ENCODE data around the gene RPP25L. TPM values are rescaled to one million over a fixed set of nuclear protein-coding genes. Genes with fewer than 3 reads are reported as not detected.

The RPP25L gene
- total RNA-seq, 1 experiment from 2014 or later = 24.5 TPM

GRCh38 chr9:34623374-34624235 lies 11.7 kb upstream of the RPP25L start:
- H3K27ac Mint-ChIP-seq = no peak overlapping the region
- peaks cover 83% of the 10 kb centered on the region for H3K27me3 Mint-ChIP-seq (ENCODE audit: low read depth)
- no peak for ATAC-seq
- peak; percentile 28 for DNase-seq (ENCODE audit: low spot score)
- ChIA-PET POLR2A (no interaction called here), CTCF (interaction anchor here (0.9 to 3.0 kb wide), 6 partner anchors 10 to 61 kb away, joined by 3 to 12 read pairs (median 7); partner anchors contain the start of genes GALT and RPP25L)
- H3K4me3 Mint-ChIP-seq = peak overlapping the region; percentile 29; the same call in 1 of the 2 replicates
- TF ChIP-seq ZNF416 (CRISPR knock-in tag; IDR thresholded peaks at IDR 0.05) = no peak
- TF ChIP-seq NR2C2 (CRISPR knock-in tag; IDR thresholded peaks at IDR 0.05) = no peak
- H3K9me3 Mint-ChIP-seq = peaks cover 4% of the 10 kb centered on the region
- peaks cover 16% of the 10 kb centered on the region for H3K4me1 Mint-ChIP-seq
- H3K36me3 Mint-ChIP-seq = no peaks in the 10 kb centered on the region

- ATAC-seq (peak; percentile 92), DNase-seq (ENCODE audit: low spot score) (peak; percentile 88)
- ChIA-PET CTCF (interaction anchor here (0.7 to 2.2 kb wide), 13 partner anchors 8 to 217 kb away, joined by 3 to 16 read pairs (median 4); partner anchors contain the start of genes ARID3C, GALT, RPP25L and SIGMAR1), POLR2A (interaction anchor here (1.0 to 1.5 kb wide), 2 partner anchors 17 to 162 kb away, joined by 3 to 7 read pairs; partner anchors contain the start of genes DNAI1, FAM219A and SIGMAR1)
- no peak within 1 kb of the TSS for H3K27ac Mint-ChIP-seq
- H3K36me3 Mint-ChIP-seq = no peaks in the 10 kb centered on the region
- H3K27me3 Mint-ChIP-seq (ENCODE audit: low read depth) = peaks cover 55% of the 10 kb centered on the region
- H3K4me1 Mint-ChIP-seq = peaks cover 10% of the 10 kb centered on the region
- H3K9me3 Mint-ChIP-seq = peaks cover 4% of the 10 kb centered on the region
- peak within 1 kb of the TSS; percentile 86 for H3K4me3 Mint-ChIP-seq
- peak; percentile 85 for TF ChIP-seq CREM (CRISPR knock-in tag; IDR thresholded peaks at IDR 0.05)
- TF ChIP-seq, protein P1, sequence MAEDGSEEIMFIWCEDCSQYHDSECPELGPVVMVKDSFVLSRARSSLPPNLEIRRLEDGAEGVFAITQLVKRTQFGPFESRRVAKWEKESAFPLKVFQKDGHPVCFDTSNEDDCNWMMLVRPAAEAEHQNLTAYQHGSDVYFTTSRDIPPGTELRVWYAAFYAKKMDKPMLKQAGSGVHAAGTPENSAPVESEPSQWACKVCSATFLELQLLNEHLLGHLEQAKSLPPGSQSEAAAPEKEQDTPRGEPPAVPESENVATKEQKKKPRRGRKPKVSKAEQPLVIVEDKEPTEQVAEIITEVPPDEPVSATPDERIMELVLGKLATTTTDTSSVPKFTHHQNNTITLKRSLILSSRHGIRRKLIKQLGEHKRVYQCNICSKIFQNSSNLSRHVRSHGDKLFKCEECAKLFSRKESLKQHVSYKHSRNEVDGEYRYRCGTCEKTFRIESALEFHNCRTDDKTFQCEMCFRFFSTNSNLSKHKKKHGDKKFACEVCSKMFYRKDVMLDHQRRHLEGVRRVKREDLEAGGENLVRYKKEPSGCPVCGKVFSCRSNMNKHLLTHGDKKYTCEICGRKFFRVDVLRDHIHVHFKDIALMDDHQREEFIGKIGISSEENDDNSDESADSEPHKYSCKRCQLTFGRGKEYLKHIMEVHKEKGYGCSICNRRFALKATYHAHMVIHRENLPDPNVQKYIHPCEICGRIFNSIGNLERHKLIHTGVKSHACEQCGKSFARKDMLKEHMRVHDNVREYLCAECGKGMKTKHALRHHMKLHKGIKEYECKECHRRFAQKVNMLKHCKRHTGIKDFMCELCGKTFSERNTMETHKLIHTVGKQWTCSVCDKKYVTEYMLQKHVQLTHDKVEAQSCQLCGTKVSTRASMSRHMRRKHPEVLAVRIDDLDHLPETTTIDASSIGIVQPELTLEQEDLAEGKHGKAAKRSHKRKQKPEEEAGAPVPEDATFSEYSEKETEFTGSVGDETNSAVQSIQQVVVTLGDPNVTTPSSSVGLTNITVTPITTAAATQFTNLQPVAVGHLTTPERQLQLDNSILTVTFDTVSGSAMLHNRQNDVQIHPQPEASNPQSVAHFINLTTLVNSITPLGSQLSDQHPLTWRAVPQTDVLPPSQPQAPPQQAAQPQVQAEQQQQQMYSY (CRISPR knock-in tag; IDR thresholded peaks at IDR 0.05) = 0 out of 2 replicates have a peak, but pooled peaks have one; percentile 30
- TF ChIP-seq, protein P2, sequence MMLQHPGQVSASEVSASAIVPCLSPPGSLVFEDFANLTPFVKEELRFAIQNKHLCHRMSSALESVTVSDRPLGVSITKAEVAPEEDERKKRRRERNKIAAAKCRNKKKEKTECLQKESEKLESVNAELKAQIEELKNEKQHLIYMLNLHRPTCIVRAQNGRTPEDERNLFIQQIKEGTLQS (CRISPR knock-in tag; conservative IDR thresholded peaks at IDR 0.05) = no peak
- TF ChIP-seq KAT7 (CRISPR knock-in tag; IDR thresholded peaks at IDR 0.05; ENCODE audit: borderline replicate concordance) = no peak
- no peak for TF ChIP-seq E2F4 (CRISPR knock-in tag; IDR thresholded peaks at IDR 0.05; ENCODE audit: borderline replicate concordance, low read depth)
- no peak for TF ChIP-seq HMGA2 (CRISPR knock-in tag; IDR thresholded peaks at IDR 0.05)
- TF ChIP-seq RORB (CRISPR knock-in tag; IDR thresholded peaks at IDR 0.05) = no peak
- no peak for TF ChIP-seq PREB (CRISPR knock-in tag; IDR thresholded peaks at IDR 0.05; ENCODE audit: borderline replicate concordance)
- TF ChIP-seq NFYB (CRISPR knock-in tag; conservative IDR thresholded peaks at IDR 0.05; ENCODE audit: low read depth) = peak; percentile 56
- TF ChIP-seq ATF6 (CRISPR knock-in tag; IDR thresholded peaks at IDR 0.05) = no peak
- TF ChIP-seq SP1 (CRISPR knock-in tag; conservative IDR thresholded peaks at IDR 0.05) = no peak
- TF ChIP-seq JUN (CRISPR knock-in tag; IDR thresholded peaks at IDR 0.05) = no peak
- TF ChIP-seq ZNF317 (CRISPR knock-in tag; IDR thresholded peaks at IDR 0.05; ENCODE audit: borderline replicate concordance, low read depth) = no peak
- no peak for TF ChIP-seq NR3C1 (CRISPR knock-in tag; conservative IDR thresholded peaks at IDR 0.05; ENCODE audit: low read depth)
- no peak for TF ChIP-seq SOX15 (CRISPR knock-in tag; IDR thresholded peaks at IDR 0.05)
- TF ChIP-seq, protein P3, sequence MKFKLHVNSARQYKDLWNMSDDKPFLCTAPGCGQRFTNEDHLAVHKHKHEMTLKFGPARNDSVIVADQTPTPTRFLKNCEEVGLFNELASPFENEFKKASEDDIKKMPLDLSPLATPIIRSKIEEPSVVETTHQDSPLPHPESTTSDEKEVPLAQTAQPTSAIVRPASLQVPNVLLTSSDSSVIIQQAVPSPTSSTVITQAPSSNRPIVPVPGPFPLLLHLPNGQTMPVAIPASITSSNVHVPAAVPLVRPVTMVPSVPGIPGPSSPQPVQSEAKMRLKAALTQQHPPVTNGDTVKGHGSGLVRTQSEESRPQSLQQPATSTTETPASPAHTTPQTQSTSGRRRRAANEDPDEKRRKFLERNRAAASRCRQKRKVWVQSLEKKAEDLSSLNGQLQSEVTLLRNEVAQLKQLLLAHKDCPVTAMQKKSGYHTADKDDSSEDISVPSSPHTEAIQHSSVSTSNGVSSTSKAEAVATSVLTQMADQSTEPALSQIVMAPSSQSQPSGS (CRISPR knock-in tag; IDR thresholded peaks at IDR 0.05; ENCODE audit: borderline replicate concordance, low read depth) = no peak
- TF ChIP-seq FOXP4 (CRISPR knock-in tag; IDR thresholded peaks at IDR 0.05) = no peak
Measured at GRCh38 chr9:34620061-34620994, 8.4 kb upstream of the RPP25L start, which contains the start of gene DCTN3. Gene DCTN3 (minus strand): TSS chr9:34620495. CDS start chr9:34620464, 31 bp downstream.
